Parathyroid adenoma (tissue), 2 donors: ENCODE results near the gene SHISA9.

Source experiments
- H2AFZ ChIP-seq: fragments of 300-600 bp; sonication (generic); one replicate; pipeline ENCODE4 v1.7.0; 2017; ENCODE audit warnings: antibody characterized with exemption, mild to moderate bottlenecking
- H3K27ac ChIP-seq: fragments of 300-600 bp; sonication (generic); one replicate; pipeline ENCODE4 v1.7.0; 2017
- H3K27me3 ChIP-seq: fragments of 300-600 bp; sonication (generic); one replicate; pipeline ENCODE4 v1.7.0; 2017; ENCODE audit warnings: low read length; ENCODE audit not compliant: control insufficient read depth, insufficient read depth
- H3K36me3 ChIP-seq: fragments of 300-600 bp; sonication (generic); one replicate; pipeline ENCODE4 v1.7.0; 2017; ENCODE audit warnings: low read length; ENCODE audit not compliant: control insufficient read depth, insufficient read depth
- H3K4me1 ChIP-seq: fragments of 300-600 bp; sonication (generic); one replicate; pipeline ENCODE4 v1.7.0; 2017; ENCODE audit warnings: control low read depth
- H3K4me2 ChIP-seq: fragments of 300-600 bp; sonication (generic); one replicate; pipeline ENCODE4 v1.7.0; 2017; ENCODE audit warnings: low read length
- H3K4me3 ChIP-seq: fragments of 300-600 bp; sonication (generic); one replicate; pipeline ENCODE4 v1.7.0; 2017; ENCODE audit warnings: low read depth, low read length
- H3K79me2 ChIP-seq: fragments of 300-600 bp; sonication (generic); one replicate; pipeline ENCODE4 v1.7.0; 2017; ENCODE audit warnings: control low read depth
- H3K9ac ChIP-seq: fragments of 300-600 bp; sonication (generic); one replicate; pipeline ENCODE4 v1.7.0; 2017; ENCODE audit warnings: mild to moderate bottlenecking
- H3K9me3 ChIP-seq: fragments of 300-600 bp; sonication (generic); one replicate; pipeline ENCODE4 v1.7.0; 2017; ENCODE audit warnings: low read length; ENCODE audit not compliant: control insufficient read depth
- TF ChIP-seq, protein P1 (sequence below): fragments of 300-600 bp; sonication (generic); IDR thresholded peaks from one replicate; pipeline ENCODE4 v1.7.0; 2017; ENCODE audit warnings: antibody characterized with exemption, mild to moderate bottlenecking
- donor health status: primary hyperparathyroidism.

SHISA9 gene

DNA sequence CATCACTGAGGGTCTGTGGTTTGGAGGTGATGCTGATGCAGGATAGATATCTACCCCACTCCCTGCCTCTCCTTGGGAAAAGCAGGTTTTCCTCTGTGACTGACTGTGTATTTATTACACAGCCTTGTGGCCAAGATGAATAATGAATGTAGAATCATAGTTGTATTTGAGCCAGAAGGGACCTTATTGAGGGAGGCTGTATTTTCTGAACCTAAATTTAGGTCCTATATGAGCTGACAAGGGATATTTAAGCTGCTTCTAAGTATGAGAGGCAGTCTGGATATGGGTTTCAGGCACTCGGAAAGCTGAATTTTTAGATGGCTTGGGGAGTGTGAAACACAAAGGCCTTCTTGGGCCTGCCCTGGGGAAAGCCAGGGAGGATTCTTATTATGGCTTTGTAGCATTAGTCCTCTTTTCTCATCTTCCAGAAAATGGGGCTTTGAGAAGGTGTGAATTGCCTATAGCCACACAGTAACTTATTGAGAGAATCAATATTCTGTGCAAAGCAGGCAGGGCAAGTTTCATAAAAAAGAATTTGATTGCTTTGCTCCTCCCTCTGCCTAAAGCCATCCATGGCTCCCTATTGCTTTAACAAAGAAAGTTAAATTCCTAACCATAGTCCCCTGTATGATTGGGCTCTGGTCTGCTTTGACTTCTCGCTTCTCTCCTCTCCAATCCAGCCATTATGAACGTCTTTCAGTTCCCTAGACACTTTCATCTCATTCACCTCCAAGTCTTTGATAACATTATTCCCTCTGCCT lies 144.8 kb downstream of the SHISA9 start:
- Histone ChIP-seq H3K27ac (no peak overlapping the region), H3K4me2 (no peak overlapping the region), H3K27me3 (no peaks in the 10 kb centered on the region), H2AFZ (no peak overlapping the region), H3K4me3 (no peak overlapping the region), H3K9ac (no peak overlapping the region), H3K36me3 (no peaks in the 10 kb centered on the region), H3K9me3 (peaks cover 3% of the 10 kb centered on the region), H3K4me1 (no peaks in the 10 kb centered on the region), H3K79me2 (no peaks in the 10 kb centered on the region)
- TF ChIP-seq, protein P1, sequence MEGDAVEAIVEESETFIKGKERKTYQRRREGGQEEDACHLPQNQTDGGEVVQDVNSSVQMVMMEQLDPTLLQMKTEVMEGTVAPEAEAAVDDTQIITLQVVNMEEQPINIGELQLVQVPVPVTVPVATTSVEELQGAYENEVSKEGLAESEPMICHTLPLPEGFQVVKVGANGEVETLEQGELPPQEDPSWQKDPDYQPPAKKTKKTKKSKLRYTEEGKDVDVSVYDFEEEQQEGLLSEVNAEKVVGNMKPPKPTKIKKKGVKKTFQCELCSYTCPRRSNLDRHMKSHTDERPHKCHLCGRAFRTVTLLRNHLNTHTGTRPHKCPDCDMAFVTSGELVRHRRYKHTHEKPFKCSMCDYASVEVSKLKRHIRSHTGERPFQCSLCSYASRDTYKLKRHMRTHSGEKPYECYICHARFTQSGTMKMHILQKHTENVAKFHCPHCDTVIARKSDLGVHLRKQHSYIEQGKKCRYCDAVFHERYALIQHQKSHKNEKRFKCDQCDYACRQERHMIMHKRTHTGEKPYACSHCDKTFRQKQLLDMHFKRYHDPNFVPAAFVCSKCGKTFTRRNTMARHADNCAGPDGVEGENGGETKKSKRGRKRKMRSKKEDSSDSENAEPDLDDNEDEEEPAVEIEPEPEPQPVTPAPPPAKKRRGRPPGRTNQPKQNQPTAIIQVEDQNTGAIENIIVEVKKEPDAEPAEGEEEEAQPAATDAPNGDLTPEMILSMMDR: no peak

DNA sequence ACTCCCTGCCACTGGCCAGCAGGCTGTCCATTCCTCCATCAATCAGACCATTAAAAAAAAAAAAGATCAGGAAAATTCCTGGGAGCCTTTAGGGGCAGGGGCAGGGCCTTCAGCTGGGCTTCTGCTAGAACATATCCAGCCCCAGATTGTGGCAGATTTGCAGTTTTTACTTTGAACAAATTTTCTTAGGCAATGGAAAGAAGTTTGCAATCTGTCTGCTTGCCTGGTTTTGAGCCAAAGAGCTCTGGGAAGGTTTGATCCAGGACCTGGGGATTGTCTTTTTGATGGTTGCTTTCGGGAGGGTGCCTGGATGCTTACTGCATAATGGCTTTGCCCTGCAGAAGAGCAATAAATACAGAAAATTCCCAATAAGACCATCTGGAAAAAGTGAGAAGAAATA lies 145.9 kb downstream of the SHISA9 start:
- Histone ChIP-seq H3K4me3 (no peak overlapping the region), H2AFZ (no peak overlapping the region), H3K4me1 (no peaks in the 10 kb centered on the region), H3K27me3 (no peaks in the 10 kb centered on the region), H3K27ac (no peak overlapping the region), H3K36me3 (no peaks in the 10 kb centered on the region), H3K9ac (no peak overlapping the region), H3K79me2 (no peaks in the 10 kb centered on the region), H3K9me3 (peaks cover 3% of the 10 kb centered on the region), H3K4me2 (no peak overlapping the region)
- TF ChIP-seq, protein P1: no peak

DNA sequence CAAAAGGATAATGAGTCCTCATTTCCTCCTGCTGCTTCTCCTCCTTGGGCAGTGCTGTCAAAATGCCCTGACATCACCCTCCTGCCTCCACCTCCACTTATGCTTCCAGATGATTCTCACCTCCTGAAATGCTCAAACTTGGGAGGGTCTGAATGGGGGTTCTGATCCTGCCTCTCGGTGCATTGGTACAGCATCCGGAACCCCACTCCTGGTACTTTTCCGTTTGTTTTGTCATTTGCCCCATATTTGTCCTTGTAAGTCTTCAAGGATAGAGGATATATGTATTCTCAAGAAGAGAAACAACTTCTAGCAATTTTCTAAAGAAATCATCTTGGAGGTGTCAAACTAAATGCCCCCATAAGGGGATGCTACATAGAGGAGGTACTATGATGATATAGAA lies 148.3 kb downstream of the SHISA9 start:
- TF ChIP-seq, protein P1: no peak
- Histone ChIP-seq H3K4me2 (no peak overlapping the region), H3K9me3 (peaks cover 3% of the 10 kb centered on the region), H3K27ac (no peak overlapping the region), H3K4me3 (no peak overlapping the region), H3K9ac (no peak overlapping the region), H3K4me1 (no peaks in the 10 kb centered on the region), H2AFZ (no peak overlapping the region), H3K27me3 (no peaks in the 10 kb centered on the region), H3K36me3 (no peaks in the 10 kb centered on the region), H3K79me2 (no peaks in the 10 kb centered on the region)

DNA sequence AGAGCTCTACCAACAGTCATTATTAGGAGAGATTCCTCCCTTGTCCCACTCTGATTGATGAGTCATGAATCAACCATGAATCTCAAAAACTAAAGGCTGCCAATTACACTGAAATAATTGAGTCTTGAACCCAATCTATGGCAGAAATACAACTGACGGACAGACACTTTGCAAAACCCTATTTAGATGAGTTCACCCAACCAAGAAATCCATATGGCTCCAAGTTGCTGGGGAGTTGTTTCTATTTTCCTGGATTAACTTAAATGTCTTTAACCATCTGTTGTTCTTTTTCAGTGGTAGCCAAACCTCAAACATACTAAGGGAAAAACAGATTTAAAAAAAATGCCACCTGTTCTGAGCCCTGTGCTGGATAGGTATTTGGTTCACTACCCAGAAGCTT lies 151.0 kb downstream of the SHISA9 start:
- peaks cover 3% of the 10 kb centered on the region for H3K9me3 ChIP-seq
- no peak overlapping the region for H3K4me2 ChIP-seq
- no peaks in the 10 kb centered on the region for H3K36me3 ChIP-seq
- H3K27me3 ChIP-seq: no peaks in the 10 kb centered on the region
- no peaks in the 10 kb centered on the region for H3K79me2 ChIP-seq
- H3K4me1 ChIP-seq: no peaks in the 10 kb centered on the region
- no peak overlapping the region for H2AFZ ChIP-seq
- no peak overlapping the region for H3K4me3 ChIP-seq
- TF ChIP-seq, protein P1: no peak
- H3K9ac ChIP-seq: no peak overlapping the region
- H3K27ac ChIP-seq: no peak overlapping the region

DNA sequence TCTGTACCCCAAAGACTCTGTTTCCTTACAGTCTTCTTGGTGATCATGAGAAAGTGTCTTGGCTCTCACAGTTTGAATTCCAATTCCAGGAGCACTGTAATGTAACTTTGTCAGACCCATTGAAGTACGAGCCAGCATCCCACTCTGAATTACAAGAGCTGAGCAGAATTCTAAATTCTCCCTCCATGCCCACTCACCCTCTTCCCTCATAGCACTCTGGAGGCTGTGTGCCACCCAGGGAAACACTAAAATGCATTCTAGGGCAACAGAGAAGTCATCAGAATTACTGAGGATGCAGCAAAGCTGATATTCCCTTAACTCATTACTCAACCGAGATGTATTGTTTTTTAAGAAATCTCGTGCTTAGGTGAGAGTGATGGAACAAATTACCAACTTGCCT lies 154.1 kb downstream of the SHISA9 start:
- no peak overlapping the region for H3K27ac ChIP-seq
- TF ChIP-seq, protein P1: no peak
- no peaks in the 10 kb centered on the region for H3K79me2 ChIP-seq
- H2AFZ ChIP-seq: no peak overlapping the region
- H3K9me3 ChIP-seq: no peaks in the 10 kb centered on the region
- no peaks in the 10 kb centered on the region for H3K4me1 ChIP-seq
- H3K36me3 ChIP-seq: no peaks in the 10 kb centered on the region
- no peak overlapping the region for H3K9ac ChIP-seq
- no peak overlapping the region for H3K4me2 ChIP-seq
- H3K4me3 ChIP-seq: no peak overlapping the region
- H3K27me3 ChIP-seq: no peaks in the 10 kb centered on the region
